CD4-positive, alpha-beta T cell treated with Interleukin-6 at 100 ng/mL for 8 hours (primary cell): ENCODE measurements around the gene ACVR1.
"Not testable (repeated sequence)": the region's sequence is repeated elsewhere in the genome, so short reads cannot be mapped to it uniquely, and the experiment has no call there.

Source experiments
- DNase-seq: peaks from one replicate; pipeline ENCODE4 v3.0.0-alpha.2; 2020; ENCODE audit warnings: mixed read lengths, low spot score

The ACVR1 gene

DNA sequence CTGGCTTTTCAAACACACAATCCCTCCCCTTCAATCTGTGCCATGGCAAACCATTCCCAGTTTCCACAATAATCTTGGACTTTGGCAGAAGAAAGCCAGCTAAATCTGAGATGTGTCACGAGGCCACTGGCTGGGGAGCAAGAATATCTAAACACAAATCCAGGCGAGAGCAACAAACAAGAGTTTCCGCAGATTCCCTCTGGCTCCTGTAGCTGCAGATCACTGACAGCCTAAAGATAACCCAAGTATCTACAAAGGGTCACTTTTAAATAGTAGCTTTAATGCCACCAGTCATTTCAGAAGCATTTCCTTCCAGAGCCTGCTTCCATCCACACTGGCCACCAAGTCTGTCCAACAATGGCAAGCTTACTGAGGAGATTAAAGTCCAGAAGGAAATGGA is 86.9 kb downstream of the ACVR1 start:
- no peak for DNase-seq

DNA sequence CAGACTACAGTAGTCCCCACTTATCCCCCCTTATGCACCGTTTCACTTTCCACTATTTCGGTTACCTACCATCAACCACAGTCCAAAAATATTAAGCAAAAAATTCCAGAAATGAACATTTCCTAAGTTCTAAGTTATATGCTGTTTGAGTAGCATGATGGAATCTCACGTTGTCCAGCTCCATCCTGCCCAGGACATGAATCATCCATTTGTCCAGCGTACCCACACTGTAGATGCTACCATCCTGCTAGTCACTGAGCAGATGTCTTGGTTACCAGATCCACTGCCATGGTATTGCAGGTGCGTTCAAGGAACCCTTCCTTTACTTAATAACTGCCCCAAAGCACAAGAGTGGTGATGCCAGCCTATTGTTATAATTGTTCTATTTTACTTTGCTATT is 87.9 kb downstream of the ACVR1 start:
- DNase-seq = no peak

DNA sequence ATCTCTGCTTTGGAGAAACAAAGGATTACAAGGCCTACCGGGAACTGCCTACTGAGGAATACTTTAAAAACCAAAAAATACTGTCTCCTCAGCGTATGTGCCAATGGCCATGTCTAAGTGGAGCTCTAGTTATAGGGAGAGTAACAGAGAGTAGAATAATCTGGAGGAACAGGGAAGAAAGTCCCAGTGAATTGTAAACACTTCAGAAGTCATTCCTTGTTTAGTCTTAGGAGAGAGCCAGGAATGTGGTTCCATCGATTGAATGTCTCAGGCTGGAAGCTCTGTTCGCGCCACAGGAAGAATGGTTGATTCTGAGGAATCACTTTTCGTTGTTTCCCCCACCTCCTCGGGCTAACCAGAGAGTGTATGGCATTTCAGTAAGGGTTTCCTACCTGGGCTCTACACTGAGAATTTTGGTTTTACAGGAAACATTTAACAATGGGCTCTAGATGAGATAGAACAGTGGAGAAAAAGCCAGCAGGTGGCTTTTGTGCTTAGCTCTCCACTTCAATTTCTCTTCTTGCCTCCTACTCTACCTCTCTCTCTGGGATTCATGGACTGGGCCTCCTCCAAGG is 88.7 kb downstream of the ACVR1 start:
- DNase-seq = no peak

DNA sequence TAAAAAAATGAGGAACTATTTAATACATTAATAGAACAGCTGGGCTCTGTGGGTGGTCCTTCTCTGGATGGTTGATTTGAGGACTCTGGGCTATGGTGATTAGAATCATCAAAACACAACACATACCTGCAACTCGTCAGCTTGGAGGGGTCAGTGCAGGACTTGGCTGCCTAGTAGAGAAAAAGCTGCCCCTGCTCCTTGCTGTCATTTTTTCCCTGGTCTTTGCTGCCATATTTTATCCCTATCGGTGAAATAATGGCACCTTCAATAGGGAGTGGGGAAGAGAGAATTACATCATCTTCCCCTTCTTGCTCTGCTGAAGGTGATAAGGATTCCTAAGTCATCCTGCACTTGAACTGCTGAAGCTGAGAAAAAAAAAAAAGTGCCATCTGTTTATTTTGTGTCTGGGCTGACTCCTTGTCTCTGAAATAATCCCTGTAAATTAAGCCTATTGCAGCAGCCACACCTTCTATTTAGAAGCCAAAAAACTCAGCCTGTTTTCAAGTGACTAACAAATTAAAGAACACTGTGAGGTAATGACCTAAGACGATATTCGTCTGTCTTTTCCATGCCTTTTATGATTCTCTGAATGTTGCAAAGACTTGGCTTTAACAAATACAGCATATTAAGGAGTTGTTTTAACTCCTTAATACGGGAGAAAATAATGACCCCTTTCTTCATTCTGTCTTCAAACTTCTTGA is 89.3 kb downstream of the ACVR1 start:
- DNase-seq = no peak

DNA sequence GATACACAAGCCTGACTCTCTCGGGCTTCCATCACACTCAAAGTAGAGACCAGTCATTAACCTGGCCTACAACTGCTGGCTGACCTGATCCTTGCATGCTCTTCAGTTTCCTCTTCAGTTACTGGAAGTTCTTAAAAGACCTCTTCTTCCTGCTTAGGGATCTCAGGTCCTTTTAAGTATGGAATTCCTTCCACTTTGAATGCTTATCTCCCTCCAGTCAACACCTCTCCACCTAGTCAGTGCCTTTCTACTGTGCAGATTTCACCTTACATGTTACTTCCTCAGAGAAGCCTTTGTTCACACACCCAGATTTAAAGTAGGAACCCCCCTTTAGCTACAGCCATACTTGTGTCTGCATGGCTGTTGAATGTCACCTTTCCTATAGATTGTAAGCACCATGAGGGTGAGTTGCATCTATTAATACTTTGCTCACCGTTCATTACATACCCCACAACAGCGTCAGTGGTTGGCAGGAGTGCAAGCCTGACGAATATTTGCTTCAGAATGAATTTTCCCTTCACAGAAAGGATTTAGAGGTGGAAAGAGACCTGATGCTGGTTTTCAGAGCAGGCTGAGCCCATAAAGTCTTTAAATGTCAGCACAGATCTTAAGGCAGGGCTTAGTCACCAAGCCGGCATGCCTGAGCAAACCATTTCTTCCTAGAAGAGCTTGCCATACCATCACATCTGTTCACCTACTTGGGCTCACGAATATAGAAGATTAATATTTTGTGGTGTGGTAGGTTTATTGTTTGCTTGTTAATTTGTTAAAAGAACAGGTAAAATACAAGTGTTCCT is 90.1 kb downstream of the ACVR1 start:
- DNase-seq = no peak

DNA sequence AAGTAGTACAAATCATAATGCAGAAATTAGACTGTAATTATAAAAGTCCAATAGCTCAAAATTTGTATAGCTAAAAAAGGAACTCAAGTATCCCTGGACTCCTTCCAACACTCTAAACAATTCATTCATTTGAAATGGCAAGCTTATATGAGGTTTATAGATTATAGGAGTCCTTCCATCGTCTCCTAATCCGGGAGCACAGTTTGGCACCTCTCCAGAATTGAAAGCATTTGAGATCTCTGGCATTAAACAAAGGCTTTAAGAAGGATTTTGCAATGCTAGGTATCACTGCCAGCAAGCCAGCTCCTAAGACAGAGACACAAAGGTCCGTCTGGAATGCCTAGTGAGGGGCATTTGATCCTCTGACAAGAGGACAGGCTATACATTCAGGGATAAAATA is 90.9 kb downstream of the ACVR1 start:
- DNase-seq = no peak

DNA sequence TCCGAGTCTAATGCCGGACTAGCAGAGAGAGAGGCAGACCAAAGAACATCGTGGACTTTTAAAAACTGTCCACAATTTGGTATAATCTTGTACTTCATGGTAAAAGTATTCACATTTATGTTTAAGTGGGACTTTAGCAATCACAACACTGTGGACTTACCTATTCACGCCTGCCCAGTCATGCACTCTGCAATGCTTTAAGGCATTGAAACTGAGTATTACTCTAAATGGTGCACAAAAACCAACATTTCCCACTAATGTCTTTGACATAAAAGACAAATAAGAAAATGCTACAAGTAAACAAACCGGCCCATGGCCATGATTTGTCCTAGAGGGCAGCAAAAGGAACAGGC is 91.3 kb downstream of the ACVR1 start:
- DNase-seq = no peak

DNA sequence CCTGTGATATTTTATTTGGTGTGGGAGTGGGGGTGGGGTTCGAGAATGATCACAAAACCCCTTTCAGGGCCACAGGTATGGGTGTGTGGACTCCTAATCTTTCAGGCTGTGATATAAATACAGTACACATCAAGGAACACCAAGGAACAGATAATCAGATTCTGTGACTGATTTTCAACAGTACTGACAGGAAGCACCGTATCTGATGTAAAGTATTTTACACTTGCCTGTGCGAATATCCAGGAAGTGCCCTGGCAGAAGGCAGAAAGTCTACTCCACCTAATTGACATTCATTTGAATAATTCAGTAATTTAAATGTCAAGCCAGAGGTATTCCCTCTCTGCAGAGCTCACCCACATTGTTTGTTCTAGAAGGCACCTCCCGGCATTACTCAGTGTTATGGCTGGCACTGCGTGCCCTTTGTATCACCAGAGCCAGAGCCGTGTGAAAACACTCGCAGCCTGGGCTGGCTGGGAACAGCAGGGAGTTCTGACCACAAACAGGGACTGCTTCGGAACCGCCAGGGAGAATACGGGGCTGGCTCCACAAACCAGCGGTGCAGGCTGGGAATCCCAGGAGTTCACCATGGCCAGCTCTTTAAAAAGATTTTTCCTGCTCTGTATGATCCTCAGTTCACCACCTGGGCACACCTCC is 91.8 kb downstream of the ACVR1 start:
- DNase-seq = peak; percentile 6

DNA sequence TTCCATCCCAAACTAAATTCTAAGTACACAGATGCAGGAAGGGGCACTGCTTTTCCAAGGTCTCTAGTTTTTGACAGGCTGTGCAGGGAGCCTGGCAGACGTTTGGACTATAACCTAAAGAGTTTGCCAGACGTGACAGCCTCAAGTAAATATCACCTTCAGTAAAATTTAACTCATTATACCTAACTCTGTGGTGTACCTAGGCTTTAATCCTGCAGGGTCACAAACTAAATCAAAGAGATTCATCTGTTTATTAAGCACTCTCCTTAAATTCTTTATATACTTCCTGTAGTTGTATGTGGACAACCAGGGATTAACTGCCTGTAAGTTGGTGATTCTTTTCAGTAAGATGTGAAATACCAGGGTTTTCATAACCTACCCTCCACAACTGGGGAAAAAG is 92.9 kb downstream of the ACVR1 start:
- no peak for DNase-seq

DNA sequence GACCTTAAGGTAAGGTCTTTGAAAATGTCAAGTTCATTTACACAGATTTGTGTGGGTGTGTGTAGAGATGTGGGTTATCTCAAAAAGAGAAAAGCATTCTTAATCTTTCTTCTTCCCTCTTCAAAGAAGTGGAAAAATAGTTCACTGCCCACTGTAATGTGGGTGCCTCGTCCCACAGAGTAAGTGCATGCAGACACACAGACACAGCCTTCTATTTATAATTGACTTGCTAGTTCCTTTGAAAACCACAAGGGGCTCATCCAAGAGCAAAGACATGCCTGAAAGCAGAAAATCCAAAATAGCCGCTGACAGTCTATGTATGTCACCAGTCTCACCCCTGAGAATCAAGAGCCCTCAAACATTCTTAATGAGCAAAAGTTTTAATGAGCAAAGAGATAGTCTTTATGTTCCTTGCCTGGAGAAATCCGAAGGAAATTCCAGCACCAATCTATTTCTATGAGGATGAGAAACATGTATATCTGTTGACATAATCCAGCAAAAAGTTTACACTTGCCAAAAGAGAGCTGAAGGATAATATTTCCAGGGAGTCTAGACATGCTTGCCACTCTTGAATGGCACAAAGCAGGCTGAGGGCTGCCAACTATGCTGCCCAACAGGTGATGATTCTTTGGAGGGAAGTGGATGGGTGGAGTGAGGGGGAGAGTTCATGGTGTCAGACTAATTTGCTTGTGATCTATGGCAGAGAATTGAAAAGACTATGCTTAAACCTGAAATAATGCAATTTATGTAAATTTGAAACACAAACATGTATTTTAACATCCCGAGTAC is 93.9 kb downstream of the ACVR1 start:
- no peak for DNase-seq

DNA sequence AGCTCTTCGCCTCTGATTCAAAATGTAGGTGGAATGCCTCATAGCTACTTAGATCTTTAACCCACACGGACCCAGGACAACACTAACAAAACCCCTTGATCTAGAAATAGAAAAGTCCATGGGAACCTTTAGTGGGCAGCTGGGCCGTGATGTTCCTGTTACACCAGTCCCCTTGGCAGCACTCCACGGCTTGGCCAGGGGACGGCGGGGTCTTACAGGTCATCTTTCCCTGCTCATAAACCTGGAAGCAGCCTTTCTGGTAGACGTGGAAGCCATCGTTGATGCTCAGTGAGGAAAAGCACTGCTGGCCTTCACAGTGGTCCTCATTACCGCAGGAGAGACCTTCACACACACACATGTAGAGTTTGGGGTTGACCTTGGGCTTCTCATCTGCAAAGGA is 95.9 kb downstream of the ACVR1 start:
- no peak for DNase-seq

DNA sequence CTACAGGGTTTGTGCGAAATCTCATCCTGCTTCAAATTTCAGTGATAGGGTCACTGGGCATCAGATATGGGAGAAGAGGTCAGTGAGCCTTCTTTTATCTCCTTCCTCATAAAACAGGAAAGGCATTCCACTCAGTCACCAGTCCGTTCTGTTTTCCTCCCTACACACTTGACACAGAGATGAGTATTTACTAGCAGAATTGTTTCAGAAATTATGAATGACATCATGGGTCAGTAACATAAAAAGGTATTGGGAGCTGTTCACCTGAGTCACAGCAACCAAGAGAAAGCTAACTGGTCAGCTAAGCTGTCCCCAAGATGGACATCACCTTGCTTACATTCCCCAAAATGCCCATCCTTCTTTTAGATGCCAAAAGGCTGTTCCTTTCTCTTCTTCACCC is 96.3 kb downstream of the ACVR1 start:
- no peak for DNase-seq

DNA sequence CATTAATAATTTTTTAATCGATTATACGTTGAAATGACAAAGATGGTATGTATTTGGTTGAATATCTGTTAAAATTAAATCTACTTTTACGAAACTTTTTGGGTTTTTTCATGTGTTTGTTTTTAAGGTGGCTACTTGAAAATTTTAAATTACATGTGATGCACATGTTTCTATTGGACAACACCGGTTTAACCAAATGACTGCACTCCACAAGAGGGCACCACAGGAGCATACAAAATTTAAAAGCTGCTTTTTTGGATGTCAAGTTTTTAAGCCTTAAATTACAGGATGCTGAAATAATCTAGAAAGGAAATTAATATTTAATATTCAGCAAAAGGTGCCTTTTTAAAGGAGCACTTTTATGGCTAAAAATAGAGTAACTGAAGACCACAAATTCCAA is 98.7 kb downstream of the ACVR1 start:
- DNase-seq = peak; percentile 33

DNA sequence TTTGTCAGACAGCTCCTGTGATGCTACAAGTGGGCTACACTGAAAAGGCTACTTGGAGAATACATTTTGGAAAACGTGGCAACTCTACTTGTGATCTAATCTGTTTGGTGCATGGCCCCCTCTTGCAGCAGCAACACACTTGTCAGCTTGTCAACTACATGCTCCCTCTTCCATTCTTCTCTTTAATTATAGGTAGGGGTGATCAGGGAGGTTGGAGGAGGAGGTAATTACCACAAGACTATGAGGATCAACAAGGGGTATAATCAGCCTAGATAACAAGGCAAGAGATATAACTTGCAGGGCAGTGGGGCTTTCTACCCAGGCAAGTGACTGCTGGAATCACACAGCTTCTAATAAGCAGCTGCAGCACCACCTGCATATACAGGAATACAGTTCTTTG is 104.9 kb downstream of the ACVR1 start:
- DNase-seq = no peak

DNA sequence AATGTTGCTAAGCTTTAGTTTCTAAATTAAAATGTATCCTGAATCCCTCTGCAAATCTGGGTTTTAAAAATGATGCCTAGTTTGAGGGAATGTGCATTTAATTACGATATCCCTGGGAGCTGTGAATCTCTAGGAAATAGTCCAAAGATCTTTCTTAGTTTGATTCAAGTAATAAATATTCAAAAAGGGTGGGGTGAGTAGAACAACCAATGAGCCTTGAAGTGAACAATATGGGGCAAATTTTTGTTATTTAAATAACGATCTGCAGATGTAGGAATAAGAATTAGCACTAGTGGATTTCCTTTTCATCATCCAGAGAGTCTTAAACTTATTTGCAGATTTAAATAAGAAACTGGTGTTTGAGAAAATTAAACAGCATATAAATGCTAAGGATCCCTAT is 106.3 kb downstream of the ACVR1 start:
- no peak for DNase-seq

DNA sequence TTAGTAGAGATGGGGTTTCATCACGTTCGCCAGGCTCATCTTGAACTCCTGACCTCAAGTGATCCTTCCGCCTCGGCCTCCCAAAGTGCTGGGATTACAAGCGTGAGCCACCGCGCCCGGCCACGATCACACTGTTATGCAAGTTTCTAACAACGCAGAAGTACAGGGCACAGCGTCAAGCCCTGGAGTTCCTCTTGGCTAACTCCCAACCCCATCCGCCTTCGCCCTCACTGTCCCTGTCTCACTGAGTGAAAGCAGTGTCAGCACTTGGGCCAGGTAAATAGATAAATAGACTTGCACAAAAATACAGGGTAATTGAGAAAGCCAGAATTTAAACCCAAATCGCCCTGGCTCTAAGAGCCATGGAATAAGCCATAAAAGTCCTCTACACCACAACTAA is 111.7 kb downstream of the ACVR1 start:
- DNase-seq = no peak

DNA sequence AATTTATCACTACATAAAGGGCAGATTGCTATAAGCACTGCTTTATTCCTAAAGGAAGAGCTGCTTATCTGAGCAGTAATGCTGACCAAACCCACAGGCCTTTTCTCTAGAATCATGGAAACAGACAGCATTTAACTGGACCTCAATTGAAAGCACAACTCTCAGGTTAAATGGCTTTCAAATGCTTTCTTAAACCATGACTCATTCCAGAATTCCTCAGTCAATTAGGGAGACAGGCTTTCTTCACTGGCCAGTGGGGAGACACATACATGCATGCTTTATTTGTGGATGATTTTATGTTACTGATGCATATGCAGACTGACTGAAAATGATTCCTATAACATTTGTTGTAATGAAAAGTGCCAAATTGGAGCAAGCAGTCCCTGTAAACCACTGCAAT is 114.6 kb downstream of the ACVR1 start:
- no peak for DNase-seq

DNA sequence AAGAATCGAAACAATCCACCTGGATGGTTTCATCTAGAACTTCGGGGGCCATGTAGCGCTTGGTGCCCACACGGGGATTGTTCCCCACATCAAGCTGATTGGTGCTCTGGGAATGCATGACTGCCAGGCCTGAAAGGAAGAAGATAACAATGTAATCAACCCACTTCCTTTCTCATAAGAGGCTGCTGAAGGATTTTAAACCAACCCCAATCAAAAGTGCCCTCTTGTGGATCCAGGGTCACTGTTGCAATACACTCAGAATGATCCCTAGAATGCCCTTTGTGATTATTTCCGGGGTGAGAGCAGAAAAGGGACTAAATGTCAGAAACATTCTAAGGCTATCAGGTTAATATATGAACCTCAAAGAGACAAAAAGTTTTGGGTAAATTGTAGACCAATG is 115.2 kb downstream of the ACVR1 start:
- DNase-seq = no peak

DNA sequence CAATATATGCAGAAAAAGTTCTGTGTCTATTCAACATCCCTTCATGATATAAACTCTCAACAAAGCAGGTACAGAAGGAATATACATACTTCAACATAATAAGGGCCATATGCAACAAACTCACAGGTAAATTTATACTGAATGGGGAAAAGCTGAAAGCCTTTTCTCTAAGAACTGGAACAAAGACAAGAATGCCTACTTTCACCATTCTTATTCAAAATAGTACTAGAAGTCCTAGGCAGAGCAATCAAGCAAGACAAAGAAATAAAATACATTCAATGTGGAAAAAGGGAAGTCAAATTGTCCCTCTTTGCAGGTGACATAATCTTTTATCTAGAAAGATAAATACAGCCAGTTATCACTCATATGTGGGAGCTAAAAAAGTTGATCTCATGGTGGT is 116.3 kb downstream of the ACVR1 start:
- DNase-seq = no peak

DNA sequence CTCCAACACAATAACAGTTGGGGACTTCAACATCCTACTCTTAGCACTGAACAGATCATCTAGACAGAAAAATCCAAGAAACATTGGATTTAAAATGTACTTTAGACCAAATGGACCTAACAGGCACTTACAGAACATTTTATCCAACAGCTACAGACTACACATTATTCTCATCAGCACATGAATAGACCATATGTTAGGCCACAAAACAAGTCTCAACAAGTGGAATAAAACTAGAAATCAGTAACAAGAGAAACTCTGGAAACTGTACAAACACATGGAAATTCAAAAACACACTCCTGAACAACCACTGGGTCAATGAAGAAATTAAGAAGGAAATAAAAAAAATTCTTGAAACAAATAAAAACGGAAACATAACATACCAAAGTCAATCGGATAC is 117.5 kb downstream of the ACVR1 start:
- no peak for DNase-seq

DNA sequence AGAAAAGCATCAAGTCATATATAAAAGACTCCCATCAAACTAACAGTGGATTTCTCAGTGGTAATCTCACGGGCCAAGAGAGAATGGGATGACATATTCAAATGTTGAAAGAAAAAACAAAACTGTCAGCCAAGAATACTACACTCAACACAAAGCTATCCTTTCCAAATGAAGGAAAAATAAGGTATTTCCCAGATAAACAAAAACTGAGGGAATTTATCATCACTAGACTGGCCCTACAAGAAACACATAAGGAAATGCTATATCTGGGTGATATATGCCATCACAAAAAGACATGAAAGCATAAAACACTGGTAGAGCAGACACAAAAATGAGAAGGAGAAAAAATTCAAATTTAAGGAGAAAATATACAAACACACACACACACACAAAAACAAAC is 118.6 kb downstream of the ACVR1 start:
- DNase-seq = no peak

DNA sequence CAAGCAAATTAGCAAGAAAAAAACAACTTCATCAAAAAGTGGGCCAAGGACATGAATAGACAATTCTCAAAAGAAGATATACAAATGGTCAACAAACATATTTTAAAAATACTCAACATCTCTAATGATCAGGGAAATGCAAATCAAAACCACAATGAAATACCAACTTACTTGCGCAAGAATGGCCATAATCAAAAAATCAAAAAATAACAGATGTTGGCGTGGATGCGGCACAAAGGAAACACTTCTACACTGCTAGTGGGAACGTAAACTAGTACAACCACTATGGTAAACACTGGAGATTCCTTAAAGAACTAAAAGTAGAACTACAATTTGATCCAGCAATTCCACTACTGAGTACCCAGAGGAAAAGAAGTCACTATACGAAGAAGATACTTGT is 119.7 kb downstream of the ACVR1 start:
- not testable (repeated sequence) for DNase-seq
